HT-29 (cell line): Measurements from ENCODE around the gene ARHGEF16. TPM values are rescaled to one million over a fixed set of nuclear protein-coding genes. Genes with fewer than 3 reads are reported as not detected.

Experiments used
- DNase-seq: peaks from one replicate; pipeline ENCODE4 v3.0.0-alpha.2; 2015; ENCODE audit warnings: low spot score
- total RNA-seq: library from RNA; depleted of rRNA; stranded (reverse); fragments of >200 nt; shearing (Covaris generic); gene quantifications from 2 replicates; pipeline ENCODE4 v1.2.3, GENCODE V29; 2014

The ARHGEF16 gene
- total RNA-seq, 1 experiment from 2014 or later, result 124 TPM

DNA sequence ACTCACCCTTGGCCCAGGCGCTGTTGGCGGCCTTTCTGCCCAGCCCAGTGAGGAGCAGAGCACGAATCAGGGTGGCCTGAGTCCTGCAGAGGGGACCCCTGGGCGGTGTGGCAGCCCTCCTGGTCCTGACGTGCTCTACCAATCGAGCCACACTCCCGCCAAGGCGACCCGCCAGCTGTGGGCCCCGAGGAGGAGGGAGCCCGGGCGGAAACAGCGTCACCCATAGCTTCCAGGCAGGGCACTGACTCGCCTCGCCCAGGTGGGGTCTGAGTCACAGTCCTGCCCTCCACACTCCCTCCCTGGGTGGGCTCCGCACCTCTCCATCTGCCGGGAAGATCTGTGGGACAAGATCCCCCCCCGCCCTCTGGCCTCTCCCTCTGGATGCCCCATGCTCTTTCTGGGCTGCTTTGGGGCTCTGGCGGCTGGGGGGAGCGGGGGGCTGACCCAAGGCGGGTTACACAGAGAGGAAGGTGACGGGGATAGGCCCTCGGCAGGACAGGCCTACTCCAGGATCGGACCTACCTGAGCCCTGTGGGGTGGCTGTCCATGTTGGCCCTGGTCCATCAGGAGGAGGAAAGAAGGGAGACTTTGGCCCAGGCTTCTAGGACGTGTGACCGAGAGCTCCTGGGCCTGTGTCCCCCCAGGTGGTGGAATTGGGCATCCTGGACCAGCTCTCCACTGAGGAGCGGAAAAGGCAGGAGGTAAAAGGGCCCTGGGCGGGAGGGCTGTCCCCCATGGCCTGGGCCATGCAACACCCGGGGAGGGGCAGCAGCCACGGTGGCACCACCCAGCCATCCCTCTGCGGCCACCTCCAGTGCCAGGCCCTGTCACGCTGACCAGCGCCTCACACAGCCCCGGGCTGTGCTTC, 14.0 kb downstream of the ARHGEF16 start:
- no peak for DNase-seq

DNA sequence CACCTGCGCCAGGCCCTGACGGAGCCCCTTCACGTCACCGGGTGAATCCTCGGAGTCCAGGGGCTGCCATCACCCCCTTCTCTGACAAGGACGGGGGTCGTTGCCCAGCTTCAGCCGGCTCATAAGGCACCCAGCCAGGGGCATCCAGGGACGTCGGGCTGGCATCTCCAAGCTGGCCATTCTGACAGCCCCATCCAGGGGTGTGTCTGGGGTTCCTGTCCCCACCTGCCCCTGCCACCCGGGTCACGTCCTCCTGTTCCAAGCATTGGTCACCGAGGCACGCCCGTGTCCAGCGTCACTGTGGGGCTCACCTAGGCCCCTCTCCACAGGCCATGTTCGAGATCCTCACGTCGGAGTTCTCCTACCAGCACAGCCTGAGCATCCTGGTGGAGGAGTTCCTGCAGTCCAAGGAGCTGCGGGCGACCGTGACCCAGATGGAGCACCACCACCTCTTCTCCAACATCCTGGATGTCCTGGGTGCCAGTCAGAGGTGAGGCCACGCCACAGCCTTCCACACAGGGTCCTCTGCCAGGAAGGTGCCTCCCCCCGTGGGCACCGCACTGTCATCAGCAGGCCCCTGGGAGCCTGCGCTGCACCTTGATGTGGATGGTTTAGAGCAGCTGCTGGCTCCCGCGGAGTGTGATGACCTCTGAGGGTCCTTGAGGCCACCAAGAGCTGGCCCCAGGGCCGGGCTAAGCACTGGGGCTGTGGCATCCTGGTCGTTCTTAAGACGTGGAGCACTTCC, 14.8 kb downstream of the ARHGEF16 start:
- DNase-seq, result no peak

DNA sequence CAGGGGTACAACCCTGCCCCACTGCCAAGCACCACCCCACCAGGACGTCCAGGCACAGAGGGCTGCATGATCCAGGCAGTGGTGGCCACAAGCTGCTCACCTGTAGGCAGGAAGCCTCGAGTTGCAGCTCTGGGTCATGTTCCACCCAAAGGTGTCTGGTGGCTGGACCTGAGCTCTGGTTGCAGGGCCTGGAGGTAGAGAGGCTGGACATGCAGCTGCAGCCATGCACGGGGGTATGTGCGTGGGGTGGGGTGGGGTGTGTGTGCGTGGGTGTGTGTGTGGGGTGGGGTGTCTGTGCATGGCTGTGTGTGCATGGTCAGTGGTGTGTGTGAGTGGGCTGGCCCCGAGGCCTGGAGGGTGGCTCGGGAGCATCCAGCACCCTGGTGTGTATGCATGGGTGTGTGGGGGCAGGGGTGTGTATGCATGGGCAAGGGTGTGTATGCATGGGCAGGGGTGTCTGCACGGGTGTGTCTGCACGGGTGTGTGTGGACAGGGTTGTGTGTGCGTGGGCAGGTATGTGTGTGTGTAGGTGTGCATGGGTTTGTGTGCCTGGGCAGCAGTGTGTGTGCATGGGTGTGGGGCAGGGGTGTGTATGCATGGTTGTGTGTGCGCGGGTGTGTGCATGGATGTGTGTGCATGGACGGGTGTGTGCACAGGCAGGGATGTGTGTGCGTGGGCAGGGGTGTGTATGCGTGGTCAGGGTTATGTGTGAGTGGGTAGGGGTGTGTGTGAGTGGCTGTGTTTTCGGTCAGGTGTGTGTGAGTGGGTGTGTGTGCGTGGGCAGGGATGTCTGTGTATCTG, 15.6 kb downstream of the ARHGEF16 start:
- no peak for DNase-seq

DNA sequence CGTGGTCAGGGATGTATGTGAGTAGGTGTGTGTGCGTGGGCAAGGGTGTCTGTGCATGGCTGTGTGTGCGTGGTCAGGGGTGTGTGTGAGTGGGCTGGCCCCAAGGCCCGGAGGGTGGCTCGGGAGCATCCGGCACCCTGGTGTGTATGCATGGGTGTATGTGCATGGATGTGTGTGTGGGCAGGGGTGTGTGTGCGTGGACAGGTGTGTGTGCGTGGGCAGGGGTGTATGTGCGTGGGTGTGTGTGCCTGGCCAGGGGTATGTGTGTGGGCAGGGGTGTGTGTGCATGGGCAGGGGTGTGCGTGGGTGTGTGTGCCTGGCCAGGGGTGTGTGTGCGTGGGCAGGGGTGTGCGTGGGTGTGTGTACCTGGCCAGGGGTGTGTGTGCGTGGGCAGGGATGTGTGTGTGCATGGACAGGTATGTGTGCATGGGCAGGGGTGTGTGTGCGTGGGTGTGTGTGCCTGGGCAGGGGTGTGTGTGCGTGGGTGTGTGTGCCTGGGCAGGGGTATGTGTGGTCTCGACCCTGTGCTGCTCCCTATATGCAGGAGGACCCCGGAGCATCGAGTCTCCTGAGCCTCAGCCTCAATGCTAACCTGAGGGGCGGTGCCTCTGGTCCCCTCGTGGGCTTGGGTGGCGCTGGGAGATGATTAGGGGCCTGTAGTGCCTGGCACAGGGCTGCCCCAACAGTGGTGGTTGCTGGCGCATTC, 16.3 kb downstream of the ARHGEF16 start:
- no peak for DNase-seq

DNA sequence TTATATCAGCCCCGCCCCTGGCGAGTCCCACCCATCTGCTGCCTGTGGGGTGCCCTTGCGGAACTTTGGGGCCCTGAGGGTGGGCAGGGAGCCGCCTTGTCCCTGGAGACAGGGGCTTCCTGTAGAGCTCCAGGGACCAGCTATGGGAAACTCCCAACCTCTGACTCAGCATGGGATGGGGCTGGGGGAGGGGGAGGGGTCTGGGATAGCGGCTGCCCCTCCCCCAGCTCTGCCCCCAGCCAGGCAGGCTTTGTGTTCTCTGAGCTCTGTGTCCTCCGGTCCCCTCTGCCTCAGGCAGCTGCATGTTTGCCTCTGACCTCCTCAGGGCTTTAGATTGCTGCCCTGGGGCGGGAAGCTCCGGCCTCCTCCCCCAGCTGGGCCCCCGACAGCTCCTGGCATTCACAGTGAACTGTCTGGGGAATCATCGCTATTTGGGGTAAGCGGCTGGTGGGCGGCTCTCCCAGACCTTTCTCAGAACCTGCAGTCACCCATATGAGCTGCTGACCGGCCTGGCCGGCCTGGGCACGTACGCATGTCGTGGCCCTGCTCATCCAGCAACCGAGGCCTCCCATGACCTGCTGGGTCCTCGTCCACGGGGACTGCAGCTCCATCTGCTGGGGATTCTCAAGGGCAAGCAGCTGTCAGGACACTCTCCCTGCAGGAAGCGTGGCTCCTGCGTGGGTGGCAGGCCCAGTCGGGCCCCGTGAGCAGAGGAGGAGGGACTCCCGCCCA, 17.1 kb downstream of the ARHGEF16 start:
- DNase-seq, result peak; percentile 77

DNA sequence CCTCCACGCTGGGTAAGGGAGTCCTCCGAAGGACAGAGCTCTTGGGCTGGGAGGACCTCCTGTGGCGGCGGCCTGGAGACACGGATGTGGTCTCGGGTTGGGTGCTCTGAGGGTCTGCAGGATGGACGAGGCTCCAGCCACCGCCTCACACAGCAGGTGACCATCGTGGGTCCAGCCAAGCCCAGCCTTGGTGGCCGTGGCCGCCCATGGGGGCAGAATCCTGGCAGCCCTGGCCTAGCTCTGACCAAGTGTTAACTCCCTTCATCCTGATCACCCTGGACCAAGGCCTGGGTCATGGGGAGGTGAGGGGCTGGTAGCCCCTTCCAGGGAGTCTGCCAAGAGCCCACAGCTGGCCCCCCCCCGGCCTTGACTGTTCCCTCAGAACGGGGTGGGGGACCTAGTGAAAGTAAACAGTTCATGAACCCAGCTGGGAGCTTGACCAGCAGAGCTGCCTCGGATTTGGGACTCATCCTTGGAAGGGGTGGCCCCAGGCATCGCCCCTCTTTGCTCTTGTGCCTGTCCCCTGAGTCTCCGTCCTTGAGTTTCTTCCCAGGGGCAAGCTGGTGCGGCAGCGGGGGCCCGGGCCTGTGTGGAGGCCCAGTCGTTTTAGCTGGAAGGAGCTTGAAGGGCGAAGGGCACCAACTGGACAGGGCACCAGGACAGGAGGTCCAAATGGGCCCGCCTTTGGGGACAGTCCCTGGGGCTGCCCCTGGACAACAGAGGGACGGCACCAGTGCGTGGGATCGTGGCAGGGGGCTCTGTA, 17.8 kb downstream of the ARHGEF16 start:
- no peak for DNase-seq

DNA sequence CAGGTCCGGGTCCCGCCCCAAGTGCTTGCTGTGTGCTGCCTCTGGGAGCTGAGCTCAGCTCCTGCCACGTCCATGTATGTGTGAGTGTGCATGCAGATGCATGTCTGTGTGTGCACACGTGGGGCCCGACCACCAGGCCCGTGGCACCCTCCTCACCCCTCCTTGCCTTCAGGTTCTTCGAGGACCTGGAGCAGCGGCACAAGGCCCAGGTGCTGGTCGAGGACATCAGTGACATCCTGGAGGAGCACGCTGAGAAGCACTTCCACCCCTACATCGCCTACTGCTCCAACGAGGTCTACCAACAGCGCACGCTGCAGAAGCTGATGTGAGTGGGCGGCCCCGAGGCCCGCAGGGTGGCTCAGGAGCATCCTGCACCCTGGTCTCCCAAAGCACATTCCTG, 18.4 kb downstream of the ARHGEF16 start:
- DNase-seq, result no peak

DNA sequence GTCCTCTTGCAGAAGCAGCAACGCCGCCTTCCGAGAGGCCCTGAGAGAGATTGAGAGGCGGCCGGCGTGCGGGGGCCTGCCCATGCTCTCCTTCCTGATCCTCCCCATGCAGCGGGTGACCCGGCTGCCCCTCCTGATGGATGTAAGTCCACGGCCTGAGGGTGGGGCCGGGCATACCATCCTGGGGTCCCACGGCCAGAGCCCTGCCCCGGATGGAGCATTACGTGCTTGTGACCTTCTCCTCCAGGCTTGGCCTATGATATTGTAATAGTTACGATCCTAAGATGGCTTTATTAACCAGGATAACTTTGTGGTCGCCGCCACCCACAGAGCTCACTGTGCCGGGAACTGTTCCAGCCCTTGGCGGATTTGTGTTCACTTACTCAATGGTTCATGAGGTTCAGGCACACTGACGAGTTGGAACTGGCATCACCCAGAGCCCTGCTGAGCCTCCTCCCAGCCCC, 18.9 kb downstream of the ARHGEF16 start:
- no peak for DNase-seq

DNA sequence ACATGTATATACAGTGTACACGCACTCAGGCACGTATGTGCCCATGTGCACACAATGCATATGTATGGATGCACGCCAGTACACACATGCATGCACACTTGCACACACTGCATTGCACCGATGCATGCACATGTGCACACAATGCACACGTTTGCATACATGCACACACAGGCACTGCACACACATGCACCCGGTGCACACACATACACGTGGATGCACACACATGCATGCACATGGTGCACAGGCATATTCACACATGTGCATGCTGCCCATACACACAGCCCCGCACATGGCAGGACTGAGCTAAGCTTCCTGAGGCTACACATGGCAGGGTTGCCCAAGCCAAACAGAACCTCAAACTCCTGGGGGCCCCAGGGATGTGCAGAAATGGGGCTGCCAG, 19.6 kb downstream of the ARHGEF16 start:
- DNase-seq, result no peak

DNA sequence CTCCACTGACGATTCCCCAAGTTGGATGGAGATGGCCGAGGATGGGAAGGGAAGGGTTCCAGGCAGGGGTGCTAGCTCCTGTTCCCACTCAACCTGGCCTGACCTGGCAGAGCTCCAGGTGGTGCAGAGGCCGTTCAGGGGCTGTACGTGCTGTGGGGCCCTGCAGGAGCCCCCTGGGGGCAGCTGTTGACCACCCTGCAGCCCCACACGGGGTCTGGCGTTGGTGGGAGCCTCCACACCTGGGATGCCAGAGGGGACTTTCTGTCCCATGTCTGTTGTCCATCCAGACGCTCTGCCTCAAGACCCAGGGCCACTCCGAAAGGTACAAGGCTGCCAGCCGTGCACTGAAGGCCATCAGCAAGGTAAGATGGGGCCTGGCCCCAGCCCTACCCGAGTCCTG, 20.0 kb downstream of the ARHGEF16 start:
- no peak for DNase-seq

DNA sequence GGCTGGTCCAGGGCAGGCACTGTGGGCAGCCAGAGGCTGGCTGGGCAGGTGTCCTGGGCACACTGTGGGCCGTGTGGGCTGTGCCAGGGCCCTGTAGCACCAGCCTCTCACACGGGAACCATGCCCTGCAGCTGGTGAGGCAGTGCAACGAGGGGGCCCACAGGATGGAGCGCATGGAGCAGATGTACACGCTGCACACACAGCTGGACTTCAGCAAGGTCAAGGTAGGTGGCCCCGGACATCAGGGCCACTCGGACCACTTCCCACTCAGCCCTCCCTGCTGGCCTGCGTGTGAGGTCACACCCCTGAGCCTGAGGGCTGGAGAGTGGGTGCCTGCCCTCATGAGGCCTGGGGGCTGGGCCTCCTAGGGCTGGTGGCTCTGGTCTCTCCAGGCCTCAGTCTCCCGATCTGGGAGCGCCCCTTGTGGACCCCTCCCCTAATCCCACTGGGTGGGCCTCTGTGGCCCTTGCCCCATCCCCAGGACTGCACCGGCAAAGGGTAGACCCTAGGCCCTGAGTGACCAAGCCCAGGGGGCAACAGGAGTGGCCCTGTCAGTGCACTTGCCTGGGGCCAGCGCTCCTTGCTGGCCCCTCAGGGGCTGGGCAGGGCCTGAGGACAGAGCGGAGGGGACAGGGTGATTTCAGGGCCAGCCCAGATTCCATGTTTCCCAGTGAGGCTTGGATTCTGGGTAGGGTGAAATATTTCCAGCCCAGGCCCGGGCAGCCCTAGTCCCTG, 21.5 kb downstream of the ARHGEF16 start:
- no peak for DNase-seq

DNA sequence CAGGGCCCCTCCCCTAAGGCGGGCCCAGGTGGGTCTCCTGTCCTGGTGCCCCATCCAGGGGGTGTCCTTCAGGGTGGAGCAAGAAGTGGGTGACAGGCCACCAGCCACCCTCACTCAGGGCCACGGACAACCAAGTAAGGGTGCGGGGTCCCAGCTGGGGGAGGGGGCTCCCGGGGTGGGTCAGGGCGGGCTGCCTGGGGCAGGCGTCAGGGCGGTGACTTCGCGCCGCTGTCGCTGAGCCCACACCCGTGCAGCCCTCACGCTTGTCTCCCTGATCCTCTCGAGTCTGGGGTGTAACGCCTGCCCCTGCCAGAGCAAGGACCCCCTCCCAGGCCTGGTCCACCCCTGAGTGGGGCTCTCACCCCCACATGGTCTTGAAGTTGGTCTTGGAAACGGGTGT, 22.2 kb downstream of the ARHGEF16 start:
- no peak for DNase-seq

DNA sequence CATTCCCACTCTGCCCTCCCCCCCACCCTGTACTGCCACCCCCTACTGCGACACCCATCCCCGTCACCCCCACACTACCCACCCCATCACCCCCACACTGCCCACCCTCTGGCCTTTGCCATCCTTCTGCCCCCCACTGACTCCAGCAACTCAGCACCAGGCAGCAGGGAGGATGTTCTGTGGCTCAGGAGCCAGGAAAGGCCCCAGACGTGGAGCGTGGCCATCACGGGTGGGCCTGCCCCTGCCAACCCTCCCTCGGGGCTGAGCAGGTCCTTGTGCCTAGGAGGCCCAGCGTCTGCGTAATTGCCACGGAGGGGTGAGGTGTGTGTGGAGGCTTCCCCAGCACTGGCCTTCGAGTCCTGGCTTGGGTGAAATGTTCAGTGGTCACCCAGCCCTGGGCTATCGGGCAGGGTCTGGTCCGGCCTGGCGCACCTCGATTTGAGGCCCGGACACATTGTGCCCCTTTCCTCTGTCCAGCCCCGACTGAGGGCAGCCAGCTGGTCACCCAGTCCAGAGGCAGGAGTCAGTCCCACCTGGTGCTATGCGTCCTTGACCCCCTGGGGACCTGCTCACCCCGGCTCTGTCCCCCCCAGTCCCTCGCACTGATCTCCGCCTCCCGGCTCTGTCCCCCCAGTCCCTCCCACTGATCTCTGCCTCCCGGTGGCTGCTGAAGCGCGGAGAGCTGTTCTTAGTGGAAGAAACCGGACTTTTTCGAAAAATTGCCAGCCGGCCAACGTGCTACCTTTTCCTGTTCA, 23.0 kb downstream of the ARHGEF16 start:
- no peak for DNase-seq

DNA sequence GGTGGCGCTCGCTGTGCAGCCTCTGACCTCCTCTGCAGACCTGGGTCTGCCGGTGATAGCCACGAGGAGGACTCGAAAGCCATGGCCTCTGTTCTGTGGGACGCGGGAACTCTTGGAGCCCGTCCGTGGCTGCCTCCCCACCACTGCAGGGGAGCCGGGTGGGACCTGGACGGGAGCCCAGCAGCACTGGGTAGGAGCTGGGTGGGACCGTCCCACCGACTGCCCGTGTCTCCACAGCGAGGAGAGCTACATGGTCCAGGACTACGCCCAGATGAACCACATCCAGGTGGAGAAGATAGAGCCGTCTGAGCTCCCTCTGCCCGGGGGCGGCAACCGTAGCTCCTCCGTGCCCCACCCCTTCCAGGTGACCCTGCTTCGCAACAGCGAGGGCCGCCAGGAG, 23.7 kb downstream of the ARHGEF16 start:
- DNase-seq, result no peak

DNA sequence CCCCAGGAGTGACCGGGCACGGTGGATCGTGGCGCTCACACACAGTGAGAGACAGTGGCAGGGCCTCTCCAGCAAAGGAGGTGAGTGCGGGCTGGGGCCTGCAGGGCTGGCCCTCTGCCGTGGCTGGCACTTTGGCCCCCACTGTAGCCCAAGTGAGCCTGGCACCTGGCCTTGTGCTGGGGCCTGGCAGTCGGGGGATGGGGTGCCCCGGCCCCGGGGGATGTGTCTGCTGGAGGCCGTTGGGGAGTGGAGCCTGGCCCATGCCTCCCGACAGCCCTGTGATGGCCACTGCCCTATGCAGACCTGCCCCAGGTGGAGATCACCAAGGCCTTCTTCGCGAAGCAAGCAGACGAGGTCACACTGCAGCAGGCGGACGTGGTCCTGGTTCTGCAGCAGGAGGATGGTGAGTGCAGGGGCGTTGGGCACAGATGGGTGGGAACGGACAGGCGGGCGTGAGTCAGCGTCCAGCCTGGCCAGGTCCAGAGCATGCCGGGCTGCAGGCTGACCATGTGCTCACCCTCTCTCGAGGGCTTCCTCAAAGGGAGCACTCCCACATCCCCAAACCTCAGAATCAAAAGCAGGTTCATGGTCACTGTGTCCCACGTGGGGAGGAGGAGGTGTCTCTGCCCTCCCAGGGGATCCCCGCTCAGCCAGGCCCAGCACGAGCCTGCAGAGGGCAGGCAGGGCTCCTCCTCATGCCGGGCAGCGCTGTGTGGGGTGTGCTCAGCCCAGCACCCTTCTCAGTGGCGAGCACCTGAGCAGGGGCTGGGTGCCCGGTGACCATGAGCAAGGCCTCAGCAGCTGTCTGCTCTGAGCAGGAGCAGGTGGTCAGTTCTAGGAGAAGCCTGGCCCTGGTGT, 25.3 kb downstream of the ARHGEF16 start:
- DNase-seq, result no peak

DNA sequence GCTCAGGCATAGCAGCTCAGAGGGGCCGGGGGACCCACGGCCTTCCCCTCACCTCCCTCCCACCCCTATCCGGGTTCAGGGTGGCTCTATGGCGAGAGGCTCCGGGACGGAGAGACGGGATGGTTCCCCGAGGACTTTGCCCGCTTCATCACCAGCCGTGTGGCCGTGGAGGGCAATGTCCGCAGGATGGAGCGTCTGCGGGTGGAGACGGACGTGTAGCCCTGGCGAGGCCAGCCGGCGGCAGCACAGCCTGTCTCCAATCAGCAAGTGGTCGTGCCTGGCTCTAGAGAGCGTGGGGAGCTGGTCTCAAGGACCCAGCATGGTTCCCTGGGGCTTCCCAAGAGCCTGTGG, 25.9 kb downstream of the ARHGEF16 start:
- DNase-seq, result peak; percentile 32

DNA sequence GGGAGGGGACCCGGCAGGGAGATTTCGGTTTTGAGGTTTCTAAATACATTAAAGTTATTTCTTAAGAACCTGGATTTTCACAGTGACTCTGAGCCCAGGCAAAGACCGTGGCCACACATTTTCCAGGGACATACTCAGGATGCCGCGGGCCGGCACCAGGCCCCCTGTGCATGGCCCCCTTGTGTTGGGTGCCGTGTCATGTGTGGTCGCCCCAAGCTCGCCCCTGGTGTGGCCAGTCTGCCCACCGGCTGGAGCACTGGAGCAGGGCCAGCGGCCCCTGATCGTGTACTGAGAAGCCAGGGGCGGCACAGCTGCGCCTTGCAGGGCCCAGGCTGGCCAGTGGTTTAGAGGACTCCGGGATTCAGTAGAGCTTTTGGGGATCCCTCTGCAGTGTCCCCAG, 26.6 kb downstream of the ARHGEF16 start:
- DNase-seq, result no peak
